Ishikawa (cell line): ENCODE measurements around the gene CLEC12A.

Source experiments
- EP300 ChIP-seq: IDR thresholded peaks from 2 replicates; pipeline ENCODE4 v1.6.1; 2012; ENCODE audit warnings: borderline replicate concordance
- RAD21 ChIP-seq: IDR thresholded peaks from 2 replicates; pipeline ENCODE4 v1.6.1; 2012; ENCODE audit warnings: low read depth
- TAF1 ChIP-seq: IDR thresholded peaks from 2 replicates; pipeline ENCODE4 v1.6.1; 2012; ENCODE audit warnings: low read depth, mild to moderate bottlenecking
- USF1 ChIP-seq: IDR thresholded peaks from 2 replicates; pipeline ENCODE4 v1.6.1; 2012
- TF ChIP-seq, protein P1 (sequence below): IDR thresholded peaks from 2 replicates; pipeline ENCODE4 v1.6.1; 2012; ENCODE audit warnings: low read depth, mild to moderate bottlenecking
- TF ChIP-seq, protein P2 (sequence below): IDR thresholded peaks from 2 replicates; pipeline ENCODE4 v1.6.1; 2012

DNA sequence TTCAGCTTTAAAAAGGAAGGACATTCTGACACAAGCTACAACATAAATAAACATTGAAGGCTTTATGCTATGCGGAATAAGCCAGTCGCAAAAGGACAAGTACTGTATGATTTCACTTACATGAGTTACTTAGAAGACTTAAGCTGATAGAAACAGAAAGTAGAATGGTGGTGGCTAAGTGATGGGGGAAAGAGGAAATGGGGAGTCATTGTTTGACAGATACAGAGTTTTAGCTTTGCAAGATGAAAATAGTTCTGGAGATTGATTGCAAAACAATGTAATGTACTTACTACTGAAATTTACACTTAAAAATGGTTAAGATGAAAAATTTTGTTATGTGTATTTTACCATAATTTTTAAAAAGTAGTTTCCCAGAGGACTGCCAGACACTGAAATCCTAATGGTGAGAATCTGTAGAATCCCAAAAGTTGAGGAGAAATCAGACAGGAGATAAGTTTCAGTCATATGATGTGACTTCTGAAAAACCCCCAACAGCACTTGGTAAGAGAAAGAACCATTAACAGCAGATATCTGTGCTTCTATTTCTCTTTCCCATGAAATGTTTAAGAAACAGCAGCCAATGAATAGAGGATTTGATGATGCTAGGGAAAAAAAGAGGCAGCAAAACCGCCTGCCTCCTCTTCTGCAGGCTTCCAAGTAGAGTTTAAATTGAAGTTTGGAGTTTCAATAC, 22.5 kb upstream of the CLEC12A start:
- TF ChIP-seq TAF1 (no peak), RAD21 (no peak), USF1 (no peak), EP300 (no peak)
- TF ChIP-seq, protein P1, sequence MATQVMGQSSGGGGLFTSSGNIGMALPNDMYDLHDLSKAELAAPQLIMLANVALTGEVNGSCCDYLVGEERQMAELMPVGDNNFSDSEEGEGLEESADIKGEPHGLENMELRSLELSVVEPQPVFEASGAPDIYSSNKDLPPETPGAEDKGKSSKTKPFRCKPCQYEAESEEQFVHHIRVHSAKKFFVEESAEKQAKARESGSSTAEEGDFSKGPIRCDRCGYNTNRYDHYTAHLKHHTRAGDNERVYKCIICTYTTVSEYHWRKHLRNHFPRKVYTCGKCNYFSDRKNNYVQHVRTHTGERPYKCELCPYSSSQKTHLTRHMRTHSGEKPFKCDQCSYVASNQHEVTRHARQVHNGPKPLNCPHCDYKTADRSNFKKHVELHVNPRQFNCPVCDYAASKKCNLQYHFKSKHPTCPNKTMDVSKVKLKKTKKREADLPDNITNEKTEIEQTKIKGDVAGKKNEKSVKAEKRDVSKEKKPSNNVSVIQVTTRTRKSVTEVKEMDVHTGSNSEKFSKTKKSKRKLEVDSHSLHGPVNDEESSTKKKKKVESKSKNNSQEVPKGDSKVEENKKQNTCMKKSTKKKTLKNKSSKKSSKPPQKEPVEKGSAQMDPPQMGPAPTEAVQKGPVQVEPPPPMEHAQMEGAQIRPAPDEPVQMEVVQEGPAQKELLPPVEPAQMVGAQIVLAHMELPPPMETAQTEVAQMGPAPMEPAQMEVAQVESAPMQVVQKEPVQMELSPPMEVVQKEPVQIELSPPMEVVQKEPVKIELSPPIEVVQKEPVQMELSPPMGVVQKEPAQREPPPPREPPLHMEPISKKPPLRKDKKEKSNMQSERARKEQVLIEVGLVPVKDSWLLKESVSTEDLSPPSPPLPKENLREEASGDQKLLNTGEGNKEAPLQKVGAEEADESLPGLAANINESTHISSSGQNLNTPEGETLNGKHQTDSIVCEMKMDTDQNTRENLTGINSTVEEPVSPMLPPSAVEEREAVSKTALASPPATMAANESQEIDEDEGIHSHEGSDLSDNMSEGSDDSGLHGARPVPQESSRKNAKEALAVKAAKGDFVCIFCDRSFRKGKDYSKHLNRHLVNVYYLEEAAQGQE: no peak
- TF ChIP-seq, protein P2, sequence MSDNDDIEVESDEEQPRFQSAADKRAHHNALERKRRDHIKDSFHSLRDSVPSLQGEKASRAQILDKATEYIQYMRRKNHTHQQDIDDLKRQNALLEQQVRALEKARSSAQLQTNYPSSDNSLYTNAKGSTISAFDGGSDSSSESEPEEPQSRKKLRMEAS: no peak
